ENCODE results near the gene PAGE4.

GRCh38 chrX:49868739-49869138 is 39.6 kb downstream of the PAGE4 start:
- no peak for TF ChIP-seq CTCF (IDR thresholded peaks at IDR 0.05; ENCODE audit: insufficient read depth, low read length, poor library complexity, severe bottlenecking)
- TF ChIP-seq EZH2phosphoT487 (conservative IDR thresholded peaks at IDR 0.05; ENCODE audit: low read length): no peak
